B cell (primary cell): ENCODE measurements around the gene LPGAT1. TPM values are rescaled to one million over a fixed set of nuclear protein-coding genes. Genes with fewer than 3 reads are reported as not detected.

Experiments used
- ATAC-seq: fragments of 200-7000 bp; cut with Tn5 transposase; one replicate; pipeline ENCODE4 v1.10.0; 2021; ENCODE audit warnings: low read depth, mild to moderate bottlenecking, moderate number of reproducible peaks, moderate library complexity
- CTCF ChIA-PET: fragments of 350-600 bp; sonication (Branson Sonifier 250); formaldehyde crosslinking; loops from one replicate; lab custom pipeline; 2021; ENCODE audit warnings: antibody characterized with exemption, inconsistent platforms; lab: Charles Lee
- POLR2A ChIA-PET: fragments of 350-600 bp; sonication (Branson Sonifier 250); formaldehyde crosslinking; loops from one replicate; lab custom pipeline; 2021; ENCODE audit warnings: antibody characterized with exemption; lab: Charles Lee
- DNase-seq: peaks from one replicate; pipeline ENCODE4 v3.0.0; 2013
- H2AFZ ChIP-seq: 2 replicates; pipeline ENCODE4 v1.6.1; 2012; ENCODE audit warnings: mild to moderate bottlenecking, low read depth, low read length; ENCODE audit not compliant: insufficient read depth, poor library complexity, severe bottlenecking
- H3K27ac ChIP-seq, 2 donors: 1 replicate in 1 of 2; 2 replicates in 1 of 2; pipeline ENCODE4 v1.5.1; 2012 to 2013; ENCODE audit warnings: low read length in 2 of 2, mild to moderate bottlenecking in 2 of 2, moderate library complexity in 1 of 2
- H3K27me3 ChIP-seq, 4 experiments: fragments of 200-600 bp in 1 of 4; sonication (generic) in 1 of 4; replicated peaks in 1 of 4; 1 replicate in 2 of 4; 2 replicates in 2 of 4; pipeline versions ENCODE4 v1.6.1 to v1.7.0; 2013 to 2016; ENCODE audit warnings: low read length in 3 of 4, mild to moderate bottlenecking in 2 of 4, mixed read lengths in 1 of 4, moderate library complexity in 1 of 4; ENCODE audit not compliant: insufficient read depth in 4 of 4, control insufficient read depth in 3 of 4; ENCODE audit errors: control extremely low read depth in 1 of 4
- H3K36me3 ChIP-seq, 2 experiments: replicated peaks in 1 of 2; 1 replicate in 1 of 2; 2 replicates in 1 of 2; pipeline versions ENCODE4 v1.6.1 to v1.7.1; 2013; ENCODE audit warnings: low read length in 1 of 2; ENCODE audit not compliant: insufficient read depth in 2 of 2, control insufficient read depth in 1 of 2; ENCODE audit errors: control extremely low read depth in 1 of 2, extremely low read depth in 1 of 2
- H3K4me1 ChIP-seq, 2 donors: fragments of 200-600 bp in 1 of 2; sonication (generic) in 1 of 2; 1 replicate in 1 of 2; 2 replicates in 1 of 2; pipeline versions ENCODE4 v1.5.1 to v1.6.1; 2013 to 2017; ENCODE audit warnings: low read length in 2 of 2; ENCODE audit not compliant: control insufficient read depth in 2 of 2, insufficient read depth in 2 of 2
- H3K4me2 ChIP-seq: replicated peaks from 2 replicates; pipeline ENCODE3; 2012; ENCODE audit warnings: mild to moderate bottlenecking, low read depth, low read length; ENCODE audit not compliant: poor library complexity, severe bottlenecking
- H3K4me3 ChIP-seq, 5 experiments: fragments of 200-600 bp in 1 of 5; sonication (generic) in 1 of 5; 1 replicate in 3 of 5; 2 replicates in 2 of 5; pipeline versions ENCODE4 v1.5.1 to v1.7.0; 2011 to 2016; ENCODE audit warnings: low read length in 4 of 5, mild to moderate bottlenecking in 4 of 5, low read depth in 2 of 5, control low read depth in 1 of 5, moderate library complexity in 1 of 5; ENCODE audit not compliant: insufficient read depth in 1 of 5; ENCODE audit errors: control extremely low read depth in 1 of 5, extremely low read depth in 1 of 5
- H3K79me2 ChIP-seq: fragments of 200-600 bp; sonication (generic); one replicate; pipeline ENCODE4 v1.6.0; 2016; ENCODE audit warnings: low read length; ENCODE audit not compliant: control insufficient read depth, insufficient read depth
- H3K9ac ChIP-seq: fragments of 200-600 bp; sonication (generic); 2 replicates; pipeline ENCODE4 v1.6.1; 2017; ENCODE audit warnings: mild to moderate bottlenecking, low read length, moderate library complexity
- H3K9me3 ChIP-seq, 3 donors: one replicate each; pipeline versions ENCODE4 v1.6.1 to v1.7.1; 2013; ENCODE audit warnings: low read length in 2 of 3; ENCODE audit not compliant: control insufficient read depth in 2 of 3, insufficient read depth in 1 of 3; ENCODE audit errors: control extremely low read depth in 1 of 3
- H4K20me1 ChIP-seq: 2 replicates; pipeline ENCODE4 v1.6.0; 2012; ENCODE audit warnings: mild to moderate bottlenecking, low read length; ENCODE audit not compliant: insufficient read depth, control insufficient read depth, poor library complexity, severe bottlenecking
- H3K27ac Mint-ChIP-seq: one replicate; pipeline ENCODE4 v1.8.0; 2021; ENCODE audit warnings: mixed read lengths
- H3K27me3 Mint-ChIP-seq: one replicate; pipeline ENCODE4 v1.8.0; 2021; ENCODE audit warnings: mixed read lengths
- H3K4me1 Mint-ChIP-seq: one replicate; pipeline ENCODE4 v1.8.0; 2021; ENCODE audit warnings: mixed read lengths
- H3K4me3 Mint-ChIP-seq: one replicate; pipeline ENCODE4 v1.8.0; 2021; ENCODE audit warnings: mixed read lengths
- H3K9me3 Mint-ChIP-seq: one replicate; pipeline ENCODE4 v1.8.0; 2022; ENCODE audit warnings: mixed read lengths; ENCODE audit not compliant: insufficient read depth
- EZH2 ChIP-seq: IDR thresholded peaks from 2 replicates; pipeline ENCODE4 v1.6.1; 2012; ENCODE audit warnings: borderline replicate concordance, low read depth, mild to moderate bottlenecking, moderate library complexity, low read length; ENCODE audit not compliant: insufficient read depth, poor library complexity, severe bottlenecking
- WGBS: methylation state at CpG from one replicate; pipeline ENCODE4 v1.1.5; 2013; ENCODE audit warnings: missing lambda C conversion rate; ENCODE audit not compliant: insufficient coverage; 5-methylcytosine and 5-hydroxymethylcytosine counted together
- intact Hi-C: fragments of 100-400 bp; cut with micrococcal nuclease; formaldehyde crosslinking; loops from one replicate; pipeline ENCODE4 v1.10.0; 2022
- polyA plus RNA-seq: library from polyadenylated mRNA; depleted of rRNA; stranded (reverse); fragments of >200 nt; gene quantifications from 2 replicates; pipeline ENCODE4 v1.2.3, GENCODE V29; 2012
- total RNA-seq, 2 donors: library from RNA; stranded (reverse); fragments of 120-200 nt in 1 of 2; gene quantifications; 1 replicate in 1 of 2; 2 replicates in 1 of 2; pipeline versions ENCODE4 v1.2.3 to v1.2.4, GENCODE V29; 2013 to 2022
- TF ChIP-seq, protein P1 (sequence below): fragments of 200-600 bp; IDR thresholded peaks from one replicate; pipeline ENCODE4 v1.8.0; 2022; ENCODE audit warnings: antibody characterized with exemption, mild to moderate bottlenecking

The LPGAT1 gene
- total and polyA plus RNA-seq, 2 donors (not counting 1 experiment from before 2014, with no cell fraction given), result 9.3 to 63.8 TPM

GRCh38 chr1:211788626-211789025, 41.9 kb downstream of the LPGAT1 start:
- Mint-ChIP-seq H3K27me3 (no peaks in the 10 kb centered on the region), H3K27ac (no peak overlapping the region), H3K4me1 (peaks cover 4% of the 10 kb centered on the region), H3K4me3 (no peak overlapping the region), H3K9me3 (no peaks in the 10 kb centered on the region)
- Histone ChIP-seq H3K27ac (no peak overlapping the region), H3K4me3 (no peak overlapping the region), H3K4me1 (no peaks in the 10 kb centered on the region), H3K79me2 (no peaks in the 10 kb centered on the region), H3K4me2 (no peak overlapping the region), H3K36me3 (peaks cover 12 to 43% of the 10 kb centered on the region in 2 experiments), H4K20me1 (peaks cover 2% of the 10 kb centered on the region), H3K27me3 (no peaks in the 10 kb centered on the region), H3K9ac (no peak overlapping the region), H2AFZ (no peak overlapping the region), H3K9me3 (no peaks in the 10 kb centered on the region)
- TF ChIP-seq, protein P1, sequence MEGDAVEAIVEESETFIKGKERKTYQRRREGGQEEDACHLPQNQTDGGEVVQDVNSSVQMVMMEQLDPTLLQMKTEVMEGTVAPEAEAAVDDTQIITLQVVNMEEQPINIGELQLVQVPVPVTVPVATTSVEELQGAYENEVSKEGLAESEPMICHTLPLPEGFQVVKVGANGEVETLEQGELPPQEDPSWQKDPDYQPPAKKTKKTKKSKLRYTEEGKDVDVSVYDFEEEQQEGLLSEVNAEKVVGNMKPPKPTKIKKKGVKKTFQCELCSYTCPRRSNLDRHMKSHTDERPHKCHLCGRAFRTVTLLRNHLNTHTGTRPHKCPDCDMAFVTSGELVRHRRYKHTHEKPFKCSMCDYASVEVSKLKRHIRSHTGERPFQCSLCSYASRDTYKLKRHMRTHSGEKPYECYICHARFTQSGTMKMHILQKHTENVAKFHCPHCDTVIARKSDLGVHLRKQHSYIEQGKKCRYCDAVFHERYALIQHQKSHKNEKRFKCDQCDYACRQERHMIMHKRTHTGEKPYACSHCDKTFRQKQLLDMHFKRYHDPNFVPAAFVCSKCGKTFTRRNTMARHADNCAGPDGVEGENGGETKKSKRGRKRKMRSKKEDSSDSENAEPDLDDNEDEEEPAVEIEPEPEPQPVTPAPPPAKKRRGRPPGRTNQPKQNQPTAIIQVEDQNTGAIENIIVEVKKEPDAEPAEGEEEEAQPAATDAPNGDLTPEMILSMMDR, result no peak
- no peak for TF ChIP-seq EZH2
- ATAC-seq, result no peak
- DNase-seq, result no peak
- intact Hi-C loops, result loop anchor here (5.0 kb wide), 1 partner anchor 34 kb away; no protein-coding TSS in a partner anchor
- POLR2A ChIA-PET, result no interaction called here
- CTCF ChIA-PET, result interaction anchor here (0.6 to 1.9 kb wide), 4 partner anchors 22 to 529 kb away, joined by 3 to 6 read pairs (median 4); no protein-coding TSS in a partner anchor
- WGBS, result no CpG with 5 or more reads among the region's 4 CpGs

DNA sequence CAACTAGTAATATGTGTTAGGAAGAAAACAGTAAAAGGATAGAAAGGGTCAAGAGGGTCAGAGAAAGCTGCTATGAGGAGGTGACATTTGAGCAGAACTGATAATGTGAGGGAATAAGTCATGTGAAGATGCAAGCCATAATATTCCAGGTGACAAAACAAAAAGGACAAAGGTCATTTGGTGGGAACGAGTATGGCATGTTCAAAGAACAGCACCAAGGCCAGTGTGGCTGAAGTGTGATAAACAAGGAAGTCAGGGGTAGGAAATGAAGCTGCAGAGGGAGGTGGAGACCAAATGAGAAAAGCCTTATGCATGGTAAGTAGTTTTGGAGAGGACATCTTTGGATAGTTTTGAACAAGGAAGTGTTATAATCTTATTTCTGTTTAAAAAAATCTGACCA, 46.7 kb downstream of the LPGAT1 start:
- 78% methylated on average over 1 of the region's 1 CpG for WGBS
- DNase-seq (no peak), ATAC-seq (no peak)
- ChIA-PET CTCF (interaction anchor here (0.7 to 2.1 kb wide), 2 partner anchors 85 to 91 kb away, joined by 3 to 5 read pairs; no protein-coding TSS in a partner anchor), POLR2A (no interaction called here)
- peak overlapping the region in 1 of 2 donors; percentile 28 for H3K27ac ChIP-seq
- H3K79me2 ChIP-seq, result no peaks in the 10 kb centered on the region
- H3K4me1 ChIP-seq, result no peaks in the 10 kb centered on the region
- H3K27me3 Mint-ChIP-seq, result no peaks in the 10 kb centered on the region
- peaks cover 7 to 43% of the 10 kb centered on the region in 2 experiments for H3K36me3 ChIP-seq
- H3K9me3 Mint-ChIP-seq, result no peaks in the 10 kb centered on the region
- no peak overlapping the region for H3K9ac ChIP-seq
- TF ChIP-seq, protein P1, result no peak
- TF ChIP-seq EZH2, result no peak
- H3K4me2 ChIP-seq, result no peak overlapping the region
- no peak overlapping the region for H2AFZ ChIP-seq
- peak overlapping the region; percentile 56 for H3K27ac Mint-ChIP-seq
- no peaks in the 10 kb centered on the region for H4K20me1 ChIP-seq
- H3K4me3 Mint-ChIP-seq, result no peak overlapping the region
- H3K4me1 Mint-ChIP-seq, result peaks cover 5% of the 10 kb centered on the region
- intact Hi-C loops, result no loop called here
- H3K27me3 ChIP-seq, result no peaks in the 10 kb centered on the region
- no peak overlapping the region for H3K4me3 ChIP-seq
- no peaks in the 10 kb centered on the region for H3K9me3 ChIP-seq
